Measurements from ENCODE around the gene ZFX.

Gene ZFX

DNA sequence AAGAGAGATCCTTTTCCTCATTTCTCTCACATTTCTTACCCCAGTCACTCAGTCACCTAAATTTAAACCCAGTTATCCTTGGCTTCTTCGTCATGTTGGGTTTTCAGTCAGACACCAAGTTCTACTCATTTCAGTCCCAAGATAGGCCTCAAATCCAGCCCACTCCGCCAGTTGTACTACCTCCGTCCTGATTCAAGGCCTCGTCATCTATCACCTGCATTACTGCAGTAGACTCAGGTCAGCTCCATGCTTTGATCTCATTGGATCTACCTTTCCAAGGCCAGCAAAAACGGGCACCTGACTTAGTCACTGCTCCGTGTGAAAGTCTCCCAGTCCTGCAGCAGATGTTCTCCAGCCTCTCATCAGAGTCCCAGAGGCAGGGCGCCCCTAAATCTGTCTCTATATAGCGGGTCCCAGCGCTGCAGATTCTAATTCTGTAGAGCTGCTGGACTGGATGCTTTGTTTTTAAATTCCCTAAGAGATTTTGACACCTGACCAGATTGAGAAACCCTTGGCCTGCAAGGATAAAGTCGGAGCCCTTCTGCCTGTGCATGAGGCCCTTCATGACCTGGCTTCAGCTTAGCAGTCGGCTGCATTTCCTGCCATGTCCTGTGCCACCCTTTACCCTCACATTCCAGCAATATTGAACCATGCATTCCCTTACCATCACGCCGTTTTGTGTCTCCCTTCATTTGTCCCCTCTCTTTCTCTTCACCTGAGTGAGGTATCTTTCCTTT lies 53.7 kb downstream of the ZFX start:
- H3K27me3 ChIP-seq (ENCODE audit: low read depth, low read length) = no peaks in the 10 kb centered on the region
- no peak overlapping the region for H3K27ac ChIP-seq (ENCODE audit: low read length)
- H3K4me1 ChIP-seq (ENCODE audit: control insufficient read depth in 1 of 2, insufficient read depth in 2 of 2, low read length in 2 of 2) = peaks cover 0 to 10% of the 10 kb centered on the region in 2 donors
- no peak overlapping the region for H3K4me3 ChIP-seq (ENCODE audit: low read depth in 1 of 2, low read length in 2 of 2)
- no peaks in the 10 kb centered on the region for H3K9me3 ChIP-seq (ENCODE audit: control insufficient read depth in 1 of 2, low read length in 2 of 2)
- peaks cover 0 to 5% of the 10 kb centered on the region in 2 donors for H3K36me3 ChIP-seq (ENCODE audit: control insufficient read depth in 1 of 2, insufficient read depth in 2 of 2, low read length in 2 of 2)

DNA sequence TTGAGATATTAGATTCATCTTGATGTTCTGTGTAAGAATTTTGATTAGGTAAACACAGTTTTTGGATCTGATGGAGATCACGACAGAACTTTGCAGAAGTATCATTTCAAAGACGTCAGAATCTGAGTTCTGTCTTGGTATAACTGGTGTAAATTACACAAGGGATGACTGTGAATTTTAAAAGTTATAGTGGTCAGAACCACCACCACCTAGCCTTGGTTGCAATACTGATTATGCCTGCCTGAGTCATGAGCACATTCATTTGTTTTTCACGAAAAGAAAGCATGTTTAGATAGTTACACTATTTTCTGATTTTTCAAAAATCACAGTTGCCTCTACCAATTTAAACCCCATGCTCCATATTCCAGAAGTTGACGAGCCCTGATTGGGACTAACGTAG lies 54.8 kb downstream of the ZFX start:
- peaks cover 0 to 8% of the 10 kb centered on the region in 2 donors for H3K36me3 ChIP-seq (ENCODE audit: control insufficient read depth in 1 of 2, insufficient read depth in 2 of 2, low read length in 2 of 2)

DNA sequence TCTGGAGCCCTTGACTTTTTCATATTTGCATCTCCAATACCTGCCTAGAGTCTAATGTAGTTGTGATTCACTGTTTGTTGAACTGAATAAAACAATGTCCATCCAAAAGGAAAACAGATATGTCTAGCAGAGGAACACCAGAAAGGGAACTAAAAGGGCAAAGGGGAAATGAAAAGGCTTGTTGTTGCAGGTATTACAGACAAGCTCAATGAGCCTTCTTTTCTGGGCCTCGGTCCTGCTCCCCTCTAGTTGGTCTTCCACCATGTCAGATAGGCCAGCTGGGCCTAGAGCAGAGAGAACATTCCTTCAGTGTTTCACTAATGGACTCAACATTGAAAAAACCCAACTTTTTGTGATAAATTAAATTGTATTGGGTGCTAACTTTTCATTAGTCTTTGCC lies 55.4 kb downstream of the ZFX start:
- H3K4me1 ChIP-seq (ENCODE audit: control insufficient read depth in 1 of 2, insufficient read depth in 2 of 2, low read length in 2 of 2) = peaks cover 0 to 10% of the 10 kb centered on the region in 2 donors
- peaks cover under 1 to 8% of the 10 kb centered on the region in 2 donors for H3K36me3 ChIP-seq (ENCODE audit: control insufficient read depth in 1 of 2, insufficient read depth in 2 of 2, low read length in 2 of 2)
- H3K27ac ChIP-seq (ENCODE audit: low read length) = no peak overlapping the region
- no peak overlapping the region for H3K4me3 ChIP-seq (ENCODE audit: low read depth in 1 of 2, low read length in 2 of 2)
- H3K27me3 ChIP-seq (ENCODE audit: low read depth, low read length) = no peaks in the 10 kb centered on the region
- H3K9me3 ChIP-seq (ENCODE audit: control insufficient read depth in 1 of 2, low read length in 2 of 2) = no peaks in the 10 kb centered on the region

More for the DNA sequence above, 54.8 kb downstream of the ZFX start:
- Histone ChIP-seq H3K4me1 (ENCODE audit: control insufficient read depth in 1 of 2, insufficient read depth in 2 of 2, low read length in 2 of 2) (peaks cover 0 to 10% of the 10 kb centered on the region in 2 donors), H3K9me3 (ENCODE audit: control insufficient read depth in 1 of 2, low read length in 2 of 2) (no peaks in the 10 kb centered on the region), H3K27me3 (ENCODE audit: low read depth, low read length) (no peaks in the 10 kb centered on the region), H3K27ac (ENCODE audit: low read length) (no peak overlapping the region), H3K4me3 (ENCODE audit: low read depth in 1 of 2, low read length in 2 of 2) (no peak overlapping the region)

DNA sequence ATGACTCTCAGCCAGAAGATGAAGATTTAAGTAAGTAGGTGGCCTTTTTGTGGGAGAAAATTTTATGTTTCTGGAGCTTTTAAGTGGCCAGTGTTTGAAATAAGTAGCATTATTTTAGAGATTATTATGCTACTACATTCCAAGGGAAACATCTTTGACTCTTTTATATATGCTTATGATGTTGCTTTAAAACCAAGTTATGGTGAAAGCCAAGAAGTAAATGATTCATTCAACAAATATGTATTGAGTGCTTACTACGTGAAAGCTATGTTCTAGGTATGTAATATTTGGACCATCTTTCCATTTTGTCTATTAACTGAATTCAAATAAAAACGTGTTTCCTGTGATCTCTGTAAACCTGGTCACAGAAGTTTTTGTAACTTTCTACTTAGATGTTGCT lies 58.3 kb downstream of the ZFX start:
- Histone ChIP-seq H3K4me1 (ENCODE audit: control insufficient read depth in 1 of 2, insufficient read depth in 2 of 2, low read length in 2 of 2) (peaks cover 0 to 1% of the 10 kb centered on the region in 2 donors), H3K9me3 (ENCODE audit: control insufficient read depth in 1 of 2, low read length in 2 of 2) (no peaks in the 10 kb centered on the region), H3K27me3 (ENCODE audit: low read depth, low read length) (no peaks in the 10 kb centered on the region), H3K27ac (ENCODE audit: low read length) (no peak overlapping the region), H3K36me3 (ENCODE audit: control insufficient read depth in 1 of 2, insufficient read depth in 2 of 2, low read length in 2 of 2) (peaks cover 14 to 20% of the 10 kb centered on the region in 2 donors), H3K4me3 (ENCODE audit: low read depth in 1 of 2, low read length in 2 of 2) (no peak overlapping the region)

DNA sequence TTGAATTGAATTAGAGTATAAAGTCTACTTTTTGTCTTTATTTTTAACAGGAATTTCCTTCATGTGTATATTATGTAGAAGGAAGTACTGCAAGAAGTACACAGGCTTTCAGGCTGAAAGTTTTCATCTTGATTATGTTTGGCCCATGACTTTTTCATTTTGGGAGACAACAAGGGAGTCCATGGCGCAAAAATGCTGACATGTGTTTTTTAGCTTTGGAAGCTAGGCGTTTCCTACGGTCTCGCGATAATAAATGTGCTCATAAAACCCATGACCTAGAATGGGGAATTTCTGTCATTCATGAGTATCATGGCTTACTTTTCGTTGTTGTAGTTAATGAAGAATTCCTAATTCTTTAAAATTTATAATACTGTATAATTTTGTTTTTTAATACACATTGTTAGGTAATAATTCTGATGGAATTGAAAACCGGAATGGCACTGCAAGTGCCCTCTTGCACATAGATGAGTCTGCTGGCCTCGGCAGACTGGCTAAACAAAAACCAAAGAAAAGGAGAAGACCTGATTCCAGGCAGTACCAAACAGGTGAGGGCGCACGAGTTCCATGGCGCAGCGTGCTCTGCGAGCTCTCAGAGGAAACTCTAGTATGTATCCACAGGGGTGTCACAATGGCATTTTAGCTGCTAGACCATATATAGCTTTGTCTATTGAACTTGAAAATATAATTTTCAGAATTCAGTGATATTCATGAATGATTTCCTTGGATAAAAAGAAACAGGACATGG lies 59.1 kb downstream of the ZFX start:
- H3K27ac ChIP-seq (ENCODE audit: low read length) = no peak overlapping the region
- no peaks in the 10 kb centered on the region for H3K9me3 ChIP-seq (ENCODE audit: control insufficient read depth in 1 of 2, low read length in 2 of 2)
- no peaks in the 10 kb centered on the region for H3K4me1 ChIP-seq (ENCODE audit: control insufficient read depth in 1 of 2, insufficient read depth in 2 of 2, low read length in 2 of 2)
- H3K36me3 ChIP-seq (ENCODE audit: control insufficient read depth in 1 of 2, insufficient read depth in 2 of 2, low read length in 2 of 2) = peaks cover 14 to 24% of the 10 kb centered on the region in 2 donors
- H3K4me3 ChIP-seq (ENCODE audit: low read depth in 1 of 2, low read length in 2 of 2) = no peak overlapping the region
- no peaks in the 10 kb centered on the region for H3K27me3 ChIP-seq (ENCODE audit: low read depth, low read length)

DNA sequence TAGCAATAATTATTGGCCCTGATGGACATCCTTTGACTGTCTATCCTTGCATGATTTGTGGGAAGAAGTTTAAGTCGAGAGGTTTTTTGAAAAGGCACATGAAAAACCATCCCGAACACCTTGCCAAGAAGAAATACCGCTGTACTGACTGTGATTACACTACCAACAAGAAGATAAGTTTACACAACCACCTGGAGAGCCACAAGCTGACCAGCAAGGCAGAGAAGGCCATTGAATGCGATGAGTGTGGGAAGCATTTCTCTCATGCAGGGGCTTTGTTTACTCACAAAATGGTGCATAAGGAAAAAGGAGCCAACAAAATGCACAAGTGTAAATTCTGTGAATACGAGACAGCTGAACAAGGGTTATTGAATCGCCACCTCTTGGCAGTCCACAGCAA lies 60.7 kb downstream of the ZFX start:
- H3K4me3 ChIP-seq (ENCODE audit: low read depth in 1 of 2, low read length in 2 of 2) = no peak overlapping the region
- no peaks in the 10 kb centered on the region for H3K9me3 ChIP-seq (ENCODE audit: control insufficient read depth in 1 of 2, low read length in 2 of 2)
- no peak overlapping the region for H3K27ac ChIP-seq (ENCODE audit: low read length)
- no peaks in the 10 kb centered on the region for H3K4me1 ChIP-seq (ENCODE audit: control insufficient read depth in 1 of 2, insufficient read depth in 2 of 2, low read length in 2 of 2)
- no peaks in the 10 kb centered on the region for H3K27me3 ChIP-seq (ENCODE audit: low read depth, low read length)
- H3K36me3 ChIP-seq (ENCODE audit: control insufficient read depth in 1 of 2, insufficient read depth in 2 of 2, low read length in 2 of 2) = peaks cover 14 to 24% of the 10 kb centered on the region in 2 donors

DNA sequence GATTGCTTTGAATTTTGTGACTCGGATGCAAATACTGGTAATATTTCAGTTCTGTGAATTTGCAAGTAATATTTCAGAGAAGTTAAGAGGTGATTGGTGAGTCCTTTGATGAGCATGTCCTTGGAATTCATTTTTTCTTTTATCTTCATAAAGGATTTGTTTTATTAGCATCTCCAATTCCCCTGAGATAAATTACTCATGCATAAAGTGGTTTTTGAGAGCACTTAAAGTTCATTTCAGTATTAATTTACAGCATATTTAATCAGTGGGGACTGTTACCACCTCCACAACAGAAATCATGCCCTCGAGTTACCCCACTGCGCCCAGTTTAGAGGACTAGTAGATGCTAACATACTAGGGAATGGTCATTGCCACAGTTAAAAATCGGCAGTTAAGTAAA lies 65.0 kb downstream of the ZFX start:
- H3K4me3 ChIP-seq (ENCODE audit: low read depth in 1 of 2, low read length in 2 of 2) = no peak overlapping the region
- H3K36me3 ChIP-seq (ENCODE audit: control insufficient read depth in 1 of 2, insufficient read depth in 2 of 2, low read length in 2 of 2) = peaks cover 14 to 16% of the 10 kb centered on the region in 2 donors
- no peak overlapping the region for H3K27ac ChIP-seq (ENCODE audit: low read length)
- no peaks in the 10 kb centered on the region for H3K4me1 ChIP-seq (ENCODE audit: control insufficient read depth in 1 of 2, insufficient read depth in 2 of 2, low read length in 2 of 2)
- H3K27me3 ChIP-seq (ENCODE audit: low read depth, low read length) = no peaks in the 10 kb centered on the region
- no peaks in the 10 kb centered on the region for H3K9me3 ChIP-seq (ENCODE audit: control insufficient read depth in 1 of 2, low read length in 2 of 2)

DNA sequence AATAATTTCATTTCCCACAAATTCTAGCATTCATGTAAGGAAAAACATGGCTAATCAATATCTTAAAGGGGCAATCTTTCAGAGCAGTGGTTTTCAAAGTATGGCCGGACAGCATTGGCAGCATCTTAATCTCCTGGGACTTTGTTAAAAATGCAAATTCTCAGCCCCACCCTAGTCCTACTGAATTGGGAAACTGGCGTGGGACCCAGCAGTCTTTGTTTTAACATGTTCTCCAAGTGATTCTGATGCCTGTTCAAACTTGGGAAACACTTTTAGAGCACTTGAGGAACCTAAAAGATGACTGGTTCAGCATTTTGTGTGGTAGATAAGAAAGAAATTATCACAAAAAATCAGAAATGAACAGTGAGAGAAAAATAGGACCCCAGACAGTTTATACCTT lies 65.7 kb downstream of the ZFX start:
- Histone ChIP-seq H3K4me1 (ENCODE audit: control insufficient read depth in 1 of 2, insufficient read depth in 2 of 2, low read length in 2 of 2) (no peaks in the 10 kb centered on the region), H3K27ac (ENCODE audit: low read length) (no peak overlapping the region), H3K4me3 (ENCODE audit: low read depth in 1 of 2, low read length in 2 of 2) (no peak overlapping the region), H3K36me3 (ENCODE audit: control insufficient read depth in 1 of 2, insufficient read depth in 2 of 2, low read length in 2 of 2) (peaks cover 10 to 15% of the 10 kb centered on the region in 2 donors), H3K9me3 (ENCODE audit: control insufficient read depth in 1 of 2, low read length in 2 of 2) (no peaks in the 10 kb centered on the region), H3K27me3 (ENCODE audit: low read depth, low read length) (no peaks in the 10 kb centered on the region)

DNA sequence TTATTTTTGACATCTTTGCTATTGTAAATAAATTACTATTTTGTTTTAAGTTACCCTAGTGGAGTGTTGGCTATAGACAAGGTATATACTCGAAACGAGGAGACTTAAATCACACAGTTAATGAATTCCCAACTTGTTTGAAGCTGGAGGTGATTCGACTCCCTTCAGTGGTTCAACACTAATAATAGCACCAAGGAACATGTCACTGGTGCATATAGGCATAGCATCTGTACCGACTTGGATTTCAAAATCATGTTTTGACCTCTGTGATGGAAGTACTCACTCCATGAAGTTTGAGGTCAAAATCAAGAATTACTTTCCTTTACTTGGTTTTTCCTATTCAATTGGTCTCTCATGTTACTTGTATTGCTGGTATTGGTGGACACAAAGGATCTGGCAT lies 66.5 kb downstream of the ZFX start:
- Histone ChIP-seq H3K9me3 (ENCODE audit: control insufficient read depth in 1 of 2, low read length in 2 of 2) (no peaks in the 10 kb centered on the region), H3K27ac (ENCODE audit: low read length) (no peak overlapping the region), H3K36me3 (ENCODE audit: control insufficient read depth in 1 of 2, insufficient read depth in 2 of 2, low read length in 2 of 2) (peaks cover 3 to 7% of the 10 kb centered on the region in 2 donors), H3K4me3 (ENCODE audit: low read depth in 1 of 2, low read length in 2 of 2) (no peak overlapping the region), H3K27me3 (ENCODE audit: low read depth, low read length) (no peaks in the 10 kb centered on the region), H3K4me1 (ENCODE audit: control insufficient read depth in 1 of 2, insufficient read depth in 2 of 2, low read length in 2 of 2) (no peaks in the 10 kb centered on the region)

DNA sequence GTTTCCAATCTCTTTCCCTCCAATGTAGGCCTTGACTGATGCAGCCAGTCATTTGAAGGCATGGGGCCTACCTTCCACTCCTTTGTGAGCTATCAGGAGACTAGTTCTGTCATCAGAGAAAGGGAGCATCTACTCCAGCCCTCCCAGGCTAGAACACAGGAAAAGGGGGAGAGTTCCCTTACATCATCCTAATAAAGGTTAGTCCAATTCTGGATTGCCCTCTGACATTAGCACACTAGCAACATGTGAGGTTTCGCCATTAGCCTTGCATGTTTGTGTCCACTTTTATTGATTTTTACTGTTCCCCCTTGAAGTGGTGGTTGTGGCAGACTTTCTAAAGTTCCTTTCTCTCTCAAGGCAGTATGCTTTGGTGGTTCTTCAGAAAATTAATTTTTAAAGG lies 67.3 kb downstream of the ZFX start:
- Histone ChIP-seq H3K27ac (ENCODE audit: low read length) (no peak overlapping the region), H3K36me3 (ENCODE audit: control insufficient read depth in 1 of 2, insufficient read depth in 2 of 2, low read length in 2 of 2) (peaks cover 0 to 3% of the 10 kb centered on the region in 2 donors), H3K4me1 (ENCODE audit: control insufficient read depth in 1 of 2, insufficient read depth in 2 of 2, low read length in 2 of 2) (no peaks in the 10 kb centered on the region), H3K4me3 (ENCODE audit: low read depth in 1 of 2, low read length in 2 of 2) (no peak overlapping the region), H3K9me3 (ENCODE audit: control insufficient read depth in 1 of 2, low read length in 2 of 2) (no peaks in the 10 kb centered on the region), H3K27me3 (ENCODE audit: low read depth, low read length) (no peaks in the 10 kb centered on the region)

DNA sequence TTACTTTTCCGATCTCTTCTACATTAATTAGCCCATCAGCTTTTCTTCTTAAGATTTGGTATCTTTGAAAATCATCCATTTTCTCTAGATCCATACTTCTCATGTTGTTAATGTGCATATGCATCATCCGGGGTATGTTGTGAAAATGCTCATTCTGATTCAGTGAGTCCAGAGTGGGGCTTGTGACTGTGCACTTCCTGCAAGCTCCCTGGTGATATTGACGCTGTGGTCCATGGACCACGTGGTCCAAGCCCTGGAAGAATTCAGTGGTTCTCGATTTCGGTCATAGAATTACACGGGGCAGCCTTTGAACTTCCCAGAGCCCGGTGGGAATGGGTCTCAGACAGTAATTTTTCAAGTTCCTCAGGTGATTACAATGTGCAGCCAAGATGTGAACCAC lies 69.8 kb downstream of the ZFX start:
- Histone ChIP-seq H3K9me3 (ENCODE audit: control insufficient read depth in 1 of 2, low read length in 2 of 2) (no peaks in the 10 kb centered on the region), H3K27ac (ENCODE audit: low read length) (no peak overlapping the region), H3K4me3 (ENCODE audit: low read depth in 1 of 2, low read length in 2 of 2) (no peak overlapping the region), H3K4me1 (ENCODE audit: control insufficient read depth in 1 of 2, insufficient read depth in 2 of 2, low read length in 2 of 2) (no peaks in the 10 kb centered on the region), H3K36me3 (ENCODE audit: control insufficient read depth in 1 of 2, insufficient read depth in 2 of 2, low read length in 2 of 2) (no peaks in the 10 kb centered on the region), H3K27me3 (ENCODE audit: low read depth, low read length) (no peaks in the 10 kb centered on the region)
